K562 (cell line): Measurements from ENCODE around the gene ICAM3. TPM values are rescaled to one million over a fixed set of nuclear protein-coding genes. Genes with fewer than 3 reads are reported as not detected.
A peak's percentile ranks its signal among the peaks of the same experiment; 100 is the strongest.

Experiments used
- BCOR ChIP-seq: fragments of 450-650 bp; IDR thresholded peaks from 2 replicates; pipeline ENCODE4 v1.6.1; 2016
- CXXC5 ChIP-seq: fragments of 250-450 bp; sonication (Bioruptor Pico); IDR thresholded peaks from 2 replicates; pipeline ENCODE4 v1.8.0; 2022; ENCODE audit warnings: inconsistent platforms, mild to moderate bottlenecking, moderate library complexity
- GTF2A2 ChIP-seq: IDR thresholded peaks from 2 replicates; pipeline ENCODE4 v1.6.1; 2016; ENCODE audit warnings: mild to moderate bottlenecking, missing genetic modification characterization, missing compliant biosample characterization
- HMGN3 ChIP-seq: IDR thresholded peaks from 2 replicates; pipeline ENCODE4 v1.6.1; 2011; ENCODE audit warnings: borderline replicate concordance, low read depth, mild to moderate bottlenecking, mixed read lengths, low read length; ENCODE audit not compliant: insufficient read length; ENCODE audit errors: extremely low read depth
- MED1 ChIP-seq: sonication (generic); formaldehyde crosslinking; IDR thresholded peaks from 2 replicates; pipeline ENCODE4 v1.8.1; 2023; ENCODE audit warnings: missing genetic modification reagents, borderline replicate concordance
- NFRKB ChIP-seq: fragments of 450-650 bp; IDR thresholded peaks from 2 replicates; pipeline ENCODE4 v1.6.1; 2016; ENCODE audit warnings: low read depth
- ZKSCAN1 ChIP-seq: fragments of 150-350 bp; IDR thresholded peaks from 2 replicates; pipeline ENCODE4 v1.6.1; 2016; ENCODE audit warnings: low read depth, low read length
- polyA plus RNA-seq, 8 experiments: library from polyadenylated mRNA; depleted of rRNA in 4 of 8; stranded (reverse) in 5 of 8; unstranded in 3 of 8; fragments of >200 nt; fragmentation: Nextera tagmentation in 2 of 8; fragmentation: Illumina TruSeq in 1 of 8; extraction: Ambion mirVana in 2 of 8; extraction: Trizol in 1 of 8; gene quantifications; 2 replicates each; pipeline versions ENCODE4 v1.2.1 to v1.2.3, GENCODE V29; 2011 to 2014; ENCODE audit warnings: inconsistent platforms in 1 of 8, missing spikeins in 1 of 8
- total RNA-seq, 7 experiments: library from RNA; depleted of rRNA in 6 of 7; stranded (reverse); fragments of >200 nt in 6 of 7; fragmentation: Illumina TruSeq in 2 of 7; extraction: Trizol in 2 of 7; gene quantifications; 2 replicates each; pipeline versions ENCODE4 v1.2.1 to v1.2.3, GENCODE V29; 2011 to 2021; ENCODE audit warnings: low replicate concordance in 1 of 7
- TF ChIP-seq, protein P1 (sequence below): sonication (generic); formaldehyde crosslinking; IDR thresholded peaks from 2 replicates; pipeline ENCODE4 v1.8.0; 2022; ENCODE audit warnings: mild to moderate bottlenecking, missing genetic modification reagents
- TF ChIP-seq, protein P2 (sequence below), 2 experiments: IDR thresholded peaks; 2 replicates each; pipeline ENCODE4 v1.6.1; 2011; ENCODE audit warnings: borderline replicate concordance in 1 of 2, control low read depth in 1 of 2, low read depth in 1 of 2, low read length in 1 of 2, mild to moderate bottlenecking in 1 of 2, mixed read lengths in 1 of 2, moderate library complexity in 1 of 2; ENCODE audit not compliant: insufficient read depth in 1 of 2, insufficient read length in 1 of 2, poor library complexity in 1 of 2, severe bottlenecking in 1 of 2; ENCODE audit errors: extremely low read depth in 1 of 2
- TF ChIP-seq, protein P3 (sequence below), 2 experiments: fragments of 450-650 bp; IDR thresholded peaks; 2 replicates each; pipeline ENCODE4 v1.6.1; 2016; ENCODE audit warnings: mild to moderate bottlenecking in 2 of 2, borderline replicate concordance in 1 of 2, low read depth in 1 of 2, moderate library complexity in 1 of 2
- TF ChIP-seq, protein P4 (sequence below): sonication (generic); formaldehyde crosslinking; IDR thresholded peaks from 2 replicates; pipeline ENCODE4 v1.8.1; 2022; ENCODE audit warnings: missing genetic modification reagents
- TF ChIP-seq, protein P5 (sequence below): fragments of 450-650 bp; IDR thresholded peaks from 2 replicates; pipeline ENCODE4 v1.6.1; 2017; ENCODE audit warnings: mild to moderate bottlenecking, moderate library complexity

The ICAM3 gene
- total and polyA plus RNA-seq, 9 of the 15 experiments (the other 6 are each of a cell fraction or from before 2014, with no cell fraction given) = 6.5 to 39.5 (median 24.2) TPM

DNA sequence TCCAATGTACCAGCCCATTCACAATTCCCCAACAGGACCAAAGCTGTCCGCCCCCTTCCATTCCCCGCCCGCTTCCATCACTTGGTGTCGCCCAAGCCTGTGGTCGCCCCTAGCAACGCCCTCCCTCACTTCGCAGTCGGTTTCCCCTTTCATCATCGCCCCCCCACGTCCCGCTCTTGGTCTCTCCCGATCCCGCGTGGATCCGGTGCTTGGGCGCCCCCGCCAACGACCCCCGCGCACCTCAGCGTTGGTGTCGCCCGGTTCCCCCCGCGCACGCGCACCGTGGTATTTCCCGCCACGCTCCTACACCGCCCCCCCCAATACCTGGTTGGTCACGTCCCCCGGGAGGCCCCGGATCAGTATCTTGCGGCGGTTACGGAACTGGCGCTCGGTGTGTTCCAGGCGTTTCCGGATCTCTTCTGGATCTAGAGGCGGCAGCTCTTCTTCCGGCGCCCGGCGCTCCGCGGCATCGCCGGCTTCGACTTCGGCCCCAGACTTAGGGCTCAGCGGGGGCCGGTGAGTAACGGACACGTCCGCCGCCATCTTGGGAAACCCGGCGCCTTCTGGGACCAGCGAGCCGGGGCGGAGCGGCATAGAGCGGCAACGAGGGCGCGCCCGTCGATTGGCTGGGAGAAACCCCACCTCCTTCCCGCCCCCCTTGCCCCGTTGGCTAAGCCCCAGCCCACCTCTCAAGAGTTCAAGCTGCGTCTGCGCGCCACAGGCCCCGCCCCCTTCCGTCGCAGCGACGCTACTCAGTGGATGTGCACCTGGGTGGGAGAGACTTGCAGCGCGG lies 6.3 kb downstream of the ICAM3 start, which contains the start of gene RAVER1 (continued):
- TF ChIP-seq, protein P1, sequence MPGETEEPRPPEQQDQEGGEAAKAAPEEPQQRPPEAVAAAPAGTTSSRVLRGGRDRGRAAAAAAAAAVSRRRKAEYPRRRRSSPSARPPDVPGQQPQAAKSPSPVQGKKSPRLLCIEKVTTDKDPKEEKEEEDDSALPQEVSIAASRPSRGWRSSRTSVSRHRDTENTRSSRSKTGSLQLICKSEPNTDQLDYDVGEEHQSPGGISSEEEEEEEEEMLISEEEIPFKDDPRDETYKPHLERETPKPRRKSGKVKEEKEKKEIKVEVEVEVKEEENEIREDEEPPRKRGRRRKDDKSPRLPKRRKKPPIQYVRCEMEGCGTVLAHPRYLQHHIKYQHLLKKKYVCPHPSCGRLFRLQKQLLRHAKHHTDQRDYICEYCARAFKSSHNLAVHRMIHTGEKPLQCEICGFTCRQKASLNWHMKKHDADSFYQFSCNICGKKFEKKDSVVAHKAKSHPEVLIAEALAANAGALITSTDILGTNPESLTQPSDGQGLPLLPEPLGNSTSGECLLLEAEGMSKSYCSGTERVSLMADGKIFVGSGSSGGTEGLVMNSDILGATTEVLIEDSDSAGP (CRISPR knock-in tag) = peak; percentile 81; the same call in 1 of the 2 replicates
- TF ChIP-seq ZKSCAN1 = peak; percentile 45; the same call in 1 of the 2 replicates
- TF ChIP-seq, protein P2, sequence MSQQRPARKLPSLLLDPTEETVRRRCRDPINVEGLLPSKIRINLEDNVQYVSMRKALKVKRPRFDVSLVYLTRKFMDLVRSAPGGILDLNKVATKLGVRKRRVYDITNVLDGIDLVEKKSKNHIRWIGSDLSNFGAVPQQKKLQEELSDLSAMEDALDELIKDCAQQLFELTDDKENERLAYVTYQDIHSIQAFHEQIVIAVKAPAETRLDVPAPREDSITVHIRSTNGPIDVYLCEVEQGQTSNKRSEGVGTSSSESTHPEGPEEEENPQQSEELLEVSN (IDR thresholded peaks at IDR 0.05; ENCODE audit: borderline replicate concordance in 1 of 2, extremely low read depth in 1 of 2, insufficient read depth in 1 of 2, insufficient read length in 1 of 2, low read depth in 1 of 2, low read length in 1 of 2, poor library complexity in 1 of 2, severe bottlenecking in 1 of 2) = peak; percentile 18 to 62
- TF ChIP-seq, protein P3, sequence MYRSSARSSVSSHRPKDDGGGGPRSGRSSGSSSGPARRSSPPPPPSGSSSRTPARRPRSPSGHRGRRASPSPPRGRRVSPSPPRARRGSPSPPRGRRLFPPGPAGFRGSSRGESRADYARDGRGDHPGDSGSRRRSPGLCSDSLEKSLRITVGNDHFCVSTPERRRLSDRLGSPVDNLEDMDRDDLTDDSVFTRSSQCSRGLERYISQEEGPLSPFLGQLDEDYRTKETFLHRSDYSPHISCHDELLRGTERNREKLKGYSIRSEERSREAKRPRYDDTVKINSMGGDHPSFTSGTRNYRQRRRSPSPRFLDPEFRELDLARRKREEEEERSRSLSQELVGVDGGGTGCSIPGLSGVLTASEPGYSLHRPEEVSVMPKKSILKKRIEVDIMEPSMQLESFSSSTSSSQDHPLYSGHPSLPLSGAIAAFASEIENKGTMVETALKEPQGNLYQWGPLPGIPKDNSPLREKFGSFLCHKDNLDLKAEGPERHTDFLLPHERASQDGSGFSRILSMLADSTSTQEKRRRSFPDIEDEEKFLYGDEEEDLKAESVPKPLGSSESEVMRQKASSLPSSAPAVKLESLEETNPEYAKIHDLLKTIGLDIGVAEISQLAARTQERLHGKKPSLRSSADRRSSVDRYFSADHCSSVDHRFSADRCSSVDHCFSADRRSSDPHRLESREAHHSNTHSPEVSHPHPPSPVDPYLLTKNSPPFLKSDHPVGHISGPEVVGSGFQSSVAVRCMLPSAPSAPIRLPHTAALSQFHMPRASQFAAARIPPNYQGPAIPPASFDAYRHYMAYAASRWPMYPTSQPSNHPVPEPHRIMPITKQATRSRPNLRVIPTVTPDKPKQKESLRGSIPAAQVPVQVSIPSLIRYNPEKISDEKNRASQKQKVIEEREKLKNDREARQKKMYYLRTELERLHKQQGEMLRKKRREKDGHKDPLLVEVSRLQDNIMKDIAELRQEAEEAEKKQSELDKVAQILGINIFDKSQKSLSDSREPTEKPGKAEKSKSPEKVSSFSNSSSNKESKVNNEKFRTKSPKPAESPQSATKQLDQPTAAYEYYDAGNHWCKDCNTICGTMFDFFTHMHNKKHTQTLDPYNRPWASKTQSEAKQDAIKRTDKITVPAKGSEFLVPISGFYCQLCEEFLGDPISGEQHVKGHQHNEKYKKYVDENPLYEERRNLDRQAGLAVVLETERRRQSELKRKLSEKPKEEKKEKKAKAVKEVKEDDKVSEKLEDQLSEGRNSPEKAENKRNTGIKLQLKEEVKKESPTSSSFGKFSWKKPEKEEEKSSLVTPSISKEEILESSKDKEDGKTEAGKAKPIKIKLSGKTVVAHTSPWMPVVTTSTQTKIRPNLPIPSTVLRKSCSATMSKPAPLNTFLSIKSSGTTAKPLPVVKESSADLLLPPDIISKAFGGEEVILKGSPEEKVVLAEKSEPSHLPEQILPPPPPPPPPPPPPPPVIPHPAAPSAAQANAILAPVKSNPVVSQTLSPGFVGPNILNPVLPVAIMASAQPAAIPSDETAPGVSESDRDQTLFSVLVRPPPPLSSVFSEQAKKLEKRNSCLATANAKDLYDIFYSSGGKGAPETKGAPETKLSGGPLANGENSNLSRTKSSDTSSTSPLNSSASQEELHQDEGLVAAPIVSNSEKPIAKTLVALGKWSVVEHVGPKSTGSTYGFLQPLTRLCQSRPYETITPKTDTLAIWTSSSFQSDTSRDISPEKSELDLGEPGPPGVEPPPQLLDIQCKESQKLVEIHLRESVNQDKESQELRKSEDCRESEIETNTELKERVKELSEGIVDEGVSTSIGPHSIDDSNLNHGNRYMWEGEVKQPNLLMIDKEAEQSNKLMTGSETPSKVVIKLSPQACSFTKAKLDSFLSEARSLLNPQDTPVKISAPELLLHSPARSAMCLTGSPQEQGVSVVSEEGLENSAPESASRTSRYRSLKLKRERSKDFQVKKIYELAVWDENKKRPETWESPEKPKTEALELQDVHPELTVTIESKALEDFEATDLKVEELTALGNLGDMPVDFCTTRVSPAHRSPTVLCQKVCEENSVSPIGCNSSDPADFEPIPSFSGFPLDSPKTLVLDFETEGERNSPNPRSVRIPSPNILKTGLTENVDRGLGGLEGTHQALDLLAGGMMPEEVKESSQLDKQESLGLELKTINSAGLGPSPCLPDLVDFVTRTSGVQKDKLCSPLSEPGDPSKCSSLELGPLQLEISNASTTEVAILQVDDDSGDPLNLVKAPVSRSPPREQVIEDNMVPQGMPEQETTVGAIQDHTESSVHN (IDR thresholded peaks at IDR 0.05; ENCODE audit: borderline replicate concordance in 1 of 2, low read depth in 1 of 2) = no peak
- peak; percentile 84 for TF ChIP-seq CXXC5 (CRISPR knock-in tag)
- TF ChIP-seq, protein P4, sequence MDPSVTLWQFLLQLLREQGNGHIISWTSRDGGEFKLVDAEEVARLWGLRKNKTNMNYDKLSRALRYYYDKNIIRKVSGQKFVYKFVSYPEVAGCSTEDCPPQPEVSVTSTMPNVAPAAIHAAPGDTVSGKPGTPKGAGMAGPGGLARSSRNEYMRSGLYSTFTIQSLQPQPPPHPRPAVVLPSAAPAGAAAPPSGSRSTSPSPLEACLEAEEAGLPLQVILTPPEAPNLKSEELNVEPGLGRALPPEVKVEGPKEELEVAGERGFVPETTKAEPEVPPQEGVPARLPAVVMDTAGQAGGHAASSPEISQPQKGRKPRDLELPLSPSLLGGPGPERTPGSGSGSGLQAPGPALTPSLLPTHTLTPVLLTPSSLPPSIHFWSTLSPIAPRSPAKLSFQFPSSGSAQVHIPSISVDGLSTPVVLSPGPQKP (CRISPR knock-in tag) = no peak
- no peak for TF ChIP-seq GTF2A2
- peak; percentile 57 for TF ChIP-seq BCOR
- peak; percentile 93 for TF ChIP-seq NFRKB
- 0 out of 2 replicates have a peak, but pooled peaks have one; percentile 78 for TF ChIP-seq MED1 (CRISPR knock-in tag)
- TF ChIP-seq HMGN3 = peak; percentile 90
- TF ChIP-seq, protein P5, sequence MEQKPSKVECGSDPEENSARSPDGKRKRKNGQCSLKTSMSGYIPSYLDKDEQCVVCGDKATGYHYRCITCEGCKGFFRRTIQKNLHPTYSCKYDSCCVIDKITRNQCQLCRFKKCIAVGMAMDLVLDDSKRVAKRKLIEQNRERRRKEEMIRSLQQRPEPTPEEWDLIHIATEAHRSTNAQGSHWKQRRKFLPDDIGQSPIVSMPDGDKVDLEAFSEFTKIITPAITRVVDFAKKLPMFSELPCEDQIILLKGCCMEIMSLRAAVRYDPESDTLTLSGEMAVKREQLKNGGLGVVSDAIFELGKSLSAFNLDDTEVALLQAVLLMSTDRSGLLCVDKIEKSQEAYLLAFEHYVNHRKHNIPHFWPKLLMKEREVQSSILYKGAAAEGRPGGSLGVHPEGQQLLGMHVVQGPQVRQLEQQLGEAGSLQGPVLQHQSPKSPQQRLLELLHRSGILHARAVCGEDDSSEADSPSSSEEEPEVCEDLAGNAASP = no peak
